GM12891 (cell line): Measurements from ENCODE around the gene CHRND.

Source experiments
- PAX5 ChIP-seq: IDR thresholded peaks from 2 replicates; pipeline ENCODE4 v1.6.1; 2011; ENCODE audit warnings: low read length, moderate library complexity, mild to moderate bottlenecking; ENCODE audit not compliant: insufficient read depth, severe bottlenecking
- POLR2A ChIP-seq: IDR thresholded peaks from 2 replicates; pipeline ENCODE4 v1.6.1; 2011; ENCODE audit warnings: low read depth, low read length, control low read depth
- POLR2AphosphoS5 ChIP-seq: IDR thresholded peaks from 2 replicates; pipeline ENCODE4 v1.6.1; 2011; ENCODE audit warnings: low read depth, low read length, control low read depth
- POU2F2 ChIP-seq: IDR thresholded peaks from 2 replicates; pipeline ENCODE4 v1.6.1; 2011; ENCODE audit warnings: low read depth, mild to moderate bottlenecking, control low read depth, low read length, moderate library complexity
- SPI1 ChIP-seq: IDR thresholded peaks from 2 replicates; pipeline ENCODE4 v1.6.1; 2011; ENCODE audit warnings: low read depth, low read length, control low read depth
- TAF1 ChIP-seq: IDR thresholded peaks from 2 replicates; pipeline ENCODE4 v1.6.1; 2011; ENCODE audit warnings: low read depth, low read length, control low read depth

- TF ChIP-seq POLR2A (no peak), SPI1 (no peak), TAF1 (no peak), POLR2AphosphoS5 (no peak), PAX5 (no peak), POU2F2 (no peak)
These were observed 29.3 kb upstream of the CHRND start for GRCh38 chr2:232496501-232497270.
